NCI-H82 (cell line): Measurements from ENCODE around the gene RPA1.

ENCODE experiments used
- DNase-seq: peaks from one replicate; lab custom pipeline; 2025; lab: John Stamatoyannopoulos, UW

Gene RPA1

GRCh38 chr17:1941272-1942065 lies 111.7 kb downstream of the RPA1 start:
- no peak for DNase-seq

- no peak for DNase-seq
Observed at GRCh38 chr17:1942066-1942365, 112.2 kb downstream of the RPA1 start.

- DNase-seq = no peak
Observed at GRCh38 chr17:1942666-1943435, 113.0 kb downstream of the RPA1 start.

GRCh38 chr17:1943436-1943831 lies 113.6 kb downstream of the RPA1 start:
- no peak for DNase-seq

GRCh38 chr17:1945621-1946020 lies 115.8 kb downstream of the RPA1 start:
- DNase-seq = no peak

GRCh38 chr17:1946021-1946932 lies 116.5 kb downstream of the RPA1 start:
- DNase-seq = no peak

GRCh38 chr17:1947229-1947742 lies 117.5 kb downstream of the RPA1 start:
- DNase-seq = no peak

- no peak for DNase-seq
Observed at GRCh38 chr17:1947743-1948516, 118.1 kb downstream of the RPA1 start.

- no peak for DNase-seq
Observed at GRCh38 chr17:1948517-1948825, 118.7 kb downstream of the RPA1 start.
